GM10248 (cell line): Measurements from ENCODE around the gene KIR2DL3.
"Not testable (repeated sequence)": the region's sequence is repeated elsewhere in the genome, so short reads cannot be mapped to it uniquely, and the experiment has no call there.

Experiments
- CTCF ChIA-PET: fragments of 300-600 bp; sonication (Branson Sonifier 250); formaldehyde crosslinking; extraction: SDS; loops from one replicate; lab custom pipeline; 2021; ENCODE audit warnings: antibody characterized with exemption; lab: Yijun Ruan, JAX
- POLR2A ChIA-PET: fragments of 350-650 bp; sonication (Branson Sonifier 250); formaldehyde crosslinking; extraction: SDS; loops from one replicate; lab custom pipeline; 2020; ENCODE audit warnings: antibody characterized with exemption; lab: Yijun Ruan, JAX
- DNase-seq: peaks from one replicate; pipeline ENCODE4 v3.0.0; 2012; ENCODE audit errors: extremely low spot score
- TF ChIP-seq, protein P1 (sequence below): IDR thresholded peaks from 2 replicates; pipeline ENCODE4 v1.5.1; 2012; ENCODE audit warnings: mild to moderate bottlenecking, low read depth; ENCODE audit errors: extremely low read depth, missing control alignments, control extremely low read depth

The KIR2DL3 gene

DNA sequence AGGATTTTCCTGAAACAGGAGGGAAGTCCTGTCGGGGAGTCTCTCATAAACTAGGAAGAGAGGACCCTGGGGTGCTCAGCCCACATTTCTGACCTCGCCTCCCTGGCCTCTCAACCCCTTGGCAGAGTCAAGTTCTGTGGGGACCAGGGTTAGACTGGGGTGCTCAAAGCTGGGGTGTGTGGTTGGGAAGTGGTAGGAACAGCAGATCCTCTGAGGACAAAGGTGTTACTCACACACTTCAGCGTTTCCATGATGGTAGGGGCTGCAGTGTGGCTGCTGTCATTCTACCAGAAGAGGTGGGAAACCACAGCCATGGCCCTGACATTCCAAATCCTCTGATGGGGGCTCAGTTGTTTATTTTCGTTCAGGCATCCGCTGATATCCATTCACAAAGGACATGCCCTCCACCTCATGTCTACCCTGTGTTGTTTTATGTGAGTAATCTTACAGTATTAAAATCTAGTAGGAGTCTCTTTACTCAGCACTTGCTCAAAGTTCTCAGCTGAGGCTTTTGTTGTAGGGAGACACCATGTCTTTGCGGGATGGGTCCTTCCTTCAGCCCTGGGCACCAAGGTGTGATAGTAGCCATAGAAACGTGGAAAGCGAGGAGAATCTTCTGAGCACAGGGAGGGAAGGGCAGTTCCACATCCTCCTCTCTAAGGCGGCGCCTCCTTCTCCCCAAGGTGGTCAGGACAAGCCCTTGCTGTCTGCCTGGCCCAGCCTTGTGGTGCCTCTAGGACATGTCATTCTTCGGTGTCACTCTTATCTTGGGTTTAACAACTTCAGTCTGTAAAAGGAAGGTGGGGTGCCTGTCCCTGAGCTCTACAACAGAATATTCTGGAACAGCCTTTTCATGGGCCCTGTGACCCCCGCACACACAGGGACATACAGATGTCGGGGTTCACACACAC is 1.5 kb downstream of the KIR2DL3 start:
- no peak for DNase-seq
- CTCF ChIA-PET, result no interaction called here
- POLR2A ChIA-PET, result no interaction called here
- TF ChIP-seq, protein P1, sequence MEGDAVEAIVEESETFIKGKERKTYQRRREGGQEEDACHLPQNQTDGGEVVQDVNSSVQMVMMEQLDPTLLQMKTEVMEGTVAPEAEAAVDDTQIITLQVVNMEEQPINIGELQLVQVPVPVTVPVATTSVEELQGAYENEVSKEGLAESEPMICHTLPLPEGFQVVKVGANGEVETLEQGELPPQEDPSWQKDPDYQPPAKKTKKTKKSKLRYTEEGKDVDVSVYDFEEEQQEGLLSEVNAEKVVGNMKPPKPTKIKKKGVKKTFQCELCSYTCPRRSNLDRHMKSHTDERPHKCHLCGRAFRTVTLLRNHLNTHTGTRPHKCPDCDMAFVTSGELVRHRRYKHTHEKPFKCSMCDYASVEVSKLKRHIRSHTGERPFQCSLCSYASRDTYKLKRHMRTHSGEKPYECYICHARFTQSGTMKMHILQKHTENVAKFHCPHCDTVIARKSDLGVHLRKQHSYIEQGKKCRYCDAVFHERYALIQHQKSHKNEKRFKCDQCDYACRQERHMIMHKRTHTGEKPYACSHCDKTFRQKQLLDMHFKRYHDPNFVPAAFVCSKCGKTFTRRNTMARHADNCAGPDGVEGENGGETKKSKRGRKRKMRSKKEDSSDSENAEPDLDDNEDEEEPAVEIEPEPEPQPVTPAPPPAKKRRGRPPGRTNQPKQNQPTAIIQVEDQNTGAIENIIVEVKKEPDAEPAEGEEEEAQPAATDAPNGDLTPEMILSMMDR, result no peak

DNA sequence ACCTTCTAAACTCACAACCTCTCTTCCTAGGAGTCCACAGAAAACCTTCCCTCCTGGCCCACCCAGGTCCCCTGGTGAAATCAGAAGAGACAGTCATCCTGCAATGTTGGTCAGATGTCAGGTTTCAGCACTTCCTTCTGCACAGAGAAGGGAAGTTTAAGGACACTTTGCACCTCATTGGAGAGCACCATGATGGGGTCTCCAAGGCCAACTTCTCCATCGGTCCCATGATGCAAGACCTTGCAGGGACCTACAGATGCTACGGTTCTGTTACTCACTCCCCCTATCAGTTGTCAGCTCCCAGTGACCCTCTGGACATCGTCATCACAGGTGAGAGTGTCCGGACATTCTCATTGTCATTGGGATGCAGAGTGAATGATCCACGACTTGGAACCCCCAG is 3.6 kb downstream of the KIR2DL3 start:
- POLR2A ChIA-PET, CTCF ChIA-PET, DNase-seq: not testable (repeated sequence)

DNA sequence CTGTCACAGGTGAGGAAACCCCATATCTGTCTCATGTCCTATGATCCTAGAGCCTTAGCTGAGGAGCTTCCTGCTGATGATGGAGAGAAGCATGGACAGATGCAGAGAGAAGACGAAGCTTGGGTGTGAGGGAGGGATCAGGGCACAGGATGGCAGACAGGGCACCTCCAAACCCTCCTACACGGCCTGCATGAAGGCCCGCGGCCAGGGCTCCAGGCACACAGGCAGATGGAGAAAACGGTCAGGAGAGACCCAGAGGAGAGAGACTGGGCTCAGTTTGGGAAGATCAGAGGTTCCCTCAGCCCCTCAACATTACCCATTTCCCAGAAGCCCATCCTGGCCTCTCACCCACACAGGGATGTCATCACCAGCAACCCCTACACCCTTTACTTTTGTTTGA is 5.8 kb downstream of the KIR2DL3 start:
- CTCF ChIA-PET, POLR2A ChIA-PET, DNase-seq: not testable (repeated sequence)

DNA sequence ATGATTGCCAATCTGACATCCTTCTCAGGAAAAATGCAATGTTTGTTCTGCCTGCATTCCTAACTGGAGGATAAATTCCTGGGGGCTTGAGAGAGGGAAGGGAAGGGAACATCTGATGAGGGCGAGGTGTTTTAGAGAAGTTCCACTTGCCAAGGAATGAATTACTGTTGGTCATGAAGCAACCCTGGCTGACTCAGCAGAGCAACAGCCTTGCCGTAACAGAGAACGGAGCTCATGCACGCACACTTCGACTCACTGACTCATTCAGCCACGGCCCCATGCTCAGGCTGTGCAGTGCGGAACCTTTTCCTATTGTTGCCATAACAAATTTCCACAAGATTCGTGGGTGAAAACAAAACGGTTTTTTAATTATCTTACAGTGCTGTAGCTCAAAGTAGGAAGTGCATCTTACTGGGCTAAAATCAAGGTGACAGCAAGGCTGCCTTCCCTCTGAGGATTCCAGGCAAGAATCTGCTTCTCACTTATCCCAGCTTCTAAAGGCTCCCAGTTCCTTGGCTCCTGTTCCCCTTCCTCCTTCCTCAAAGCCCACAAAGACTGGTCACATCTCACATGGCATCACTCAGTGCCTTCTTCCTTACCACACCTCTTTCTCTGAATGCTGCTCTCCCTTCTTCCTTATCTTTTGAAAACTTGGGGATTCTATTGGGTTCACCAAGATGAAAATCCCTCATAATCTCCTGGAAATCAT is 9.5 kb downstream of the KIR2DL3 start:
- POLR2A ChIA-PET, DNase-seq, CTCF ChIA-PET: not testable (repeated sequence)

DNA sequence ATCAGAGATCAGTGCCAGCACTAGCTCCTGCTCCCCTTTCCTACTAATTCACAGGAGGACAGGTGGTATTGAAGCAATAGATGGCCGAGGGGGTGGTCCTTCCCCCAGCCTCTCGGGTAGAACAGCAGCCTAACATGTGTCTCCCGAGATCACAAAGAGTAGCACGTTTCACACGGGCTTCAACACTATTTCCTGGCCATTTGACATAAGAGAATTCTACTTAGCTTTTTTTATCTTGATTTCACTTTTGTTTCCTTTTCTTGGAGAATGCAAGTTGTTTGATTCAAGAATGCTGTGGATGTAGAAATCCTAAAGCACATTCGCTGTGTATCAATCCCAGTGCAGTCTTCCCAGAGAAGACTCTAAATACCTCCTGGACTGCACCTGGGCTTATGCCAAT is 12.0 kb downstream of the KIR2DL3 start:
- CTCF ChIA-PET, POLR2A ChIA-PET, DNase-seq: not testable (repeated sequence)

DNA sequence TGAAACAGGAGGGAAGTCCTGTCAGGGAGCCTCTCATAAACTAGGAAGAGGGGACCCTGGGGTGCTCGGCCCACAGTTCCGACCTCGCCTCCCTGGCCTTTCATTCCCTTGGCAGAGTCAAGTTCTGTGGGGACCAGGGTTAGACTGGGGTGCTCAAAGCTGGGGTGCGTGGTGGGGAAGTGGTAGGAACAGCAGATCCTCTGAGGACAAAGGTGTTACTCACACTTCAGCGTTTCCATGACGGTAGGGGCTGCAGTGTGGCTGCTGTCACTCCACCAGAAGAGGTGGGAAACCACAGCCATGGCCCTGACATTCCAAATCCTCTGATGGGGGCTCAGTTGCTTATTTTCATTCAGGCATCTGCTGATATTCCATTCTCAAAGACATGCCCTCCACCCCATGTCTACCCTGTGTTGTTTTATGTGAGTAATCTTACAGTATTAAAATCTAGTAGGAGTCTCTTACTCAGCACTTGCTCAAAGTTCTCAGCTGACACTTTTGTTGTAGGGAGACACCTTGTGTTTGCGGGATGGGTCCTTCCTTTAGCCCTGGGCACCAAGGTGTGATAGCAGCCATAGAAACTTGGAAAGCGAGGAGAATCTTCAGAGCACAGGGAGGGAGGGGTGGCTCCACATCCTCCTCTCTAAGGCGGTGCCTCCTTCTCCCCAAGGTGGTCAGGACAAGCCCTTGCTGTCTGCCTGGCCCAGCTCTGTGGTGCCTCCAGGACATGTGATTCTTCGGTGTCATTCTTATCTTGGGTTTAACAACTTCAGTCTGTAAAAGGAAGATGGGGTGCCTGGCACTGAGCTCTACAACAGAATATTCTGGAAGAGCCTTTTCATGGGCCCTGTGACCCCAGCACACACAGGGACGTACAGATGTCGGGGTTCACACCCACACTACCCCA is 18.1 kb downstream of the KIR2DL3 start:
- CTCF ChIA-PET, POLR2A ChIA-PET, DNase-seq: not testable (repeated sequence)

DNA sequence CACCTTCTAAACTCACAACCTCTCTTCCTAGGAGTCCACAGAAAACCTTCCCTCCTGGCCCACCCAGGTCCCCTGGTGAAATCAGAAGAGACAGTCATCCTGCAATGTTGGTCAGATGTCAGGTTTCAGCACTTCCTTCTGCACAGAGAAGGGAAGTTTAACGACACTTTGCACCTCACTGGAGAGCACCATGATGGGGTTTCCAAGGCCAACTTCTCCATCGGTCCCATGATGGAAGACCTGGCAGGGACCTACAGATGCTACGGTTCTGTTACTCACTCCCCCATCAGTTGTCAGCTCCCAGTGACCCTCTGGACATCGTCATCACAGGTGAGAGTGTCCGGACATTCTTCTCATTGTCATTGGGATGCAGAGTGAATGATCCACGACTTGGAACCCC is 20.3 kb downstream of the KIR2DL3 start:
- POLR2A ChIA-PET, DNase-seq, CTCF ChIA-PET: not testable (repeated sequence)

DNA sequence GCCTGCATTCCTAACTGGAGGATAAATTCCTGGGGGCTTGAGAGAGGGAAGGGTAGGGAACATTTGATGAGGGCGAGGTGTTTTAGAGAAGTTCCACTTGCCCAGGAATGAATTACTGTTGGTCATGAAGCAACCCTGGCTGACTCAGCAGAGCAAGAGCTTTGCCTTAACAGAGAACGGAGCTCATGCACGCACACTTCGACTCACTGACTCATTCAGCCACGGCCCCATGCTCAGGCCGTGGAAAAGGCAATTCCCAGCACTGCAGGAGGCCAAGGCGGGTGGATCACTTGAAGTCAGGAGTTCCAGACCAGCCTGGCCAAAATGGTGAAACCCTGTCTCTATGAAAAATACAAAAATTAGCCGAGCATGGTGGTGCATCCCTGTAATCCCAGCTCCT is 25.9 kb downstream of the KIR2DL3 start:
- CTCF ChIA-PET, POLR2A ChIA-PET, DNase-seq: not testable (repeated sequence)

DNA sequence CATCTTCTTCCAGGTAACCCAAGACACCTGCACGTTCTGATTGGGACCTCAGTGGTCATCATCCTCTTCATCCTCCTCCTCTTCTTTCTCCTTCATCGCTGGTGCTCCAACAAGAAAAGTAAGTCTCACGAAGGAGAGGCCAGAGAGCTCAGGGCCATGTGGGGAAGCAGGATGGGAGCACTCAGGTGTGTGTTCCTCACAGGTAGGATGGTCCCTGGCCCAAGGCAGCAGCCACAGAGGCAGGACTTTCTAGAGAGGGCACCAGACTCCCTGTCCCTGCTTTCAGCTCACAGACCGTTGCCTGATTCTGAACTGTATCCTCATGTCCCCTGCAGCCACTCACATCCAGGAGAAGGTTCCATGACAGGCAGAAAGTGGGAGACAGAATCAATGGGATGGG is 28.2 kb downstream of the KIR2DL3 start:
- CTCF ChIA-PET, POLR2A ChIA-PET, DNase-seq: not testable (repeated sequence)

DNA sequence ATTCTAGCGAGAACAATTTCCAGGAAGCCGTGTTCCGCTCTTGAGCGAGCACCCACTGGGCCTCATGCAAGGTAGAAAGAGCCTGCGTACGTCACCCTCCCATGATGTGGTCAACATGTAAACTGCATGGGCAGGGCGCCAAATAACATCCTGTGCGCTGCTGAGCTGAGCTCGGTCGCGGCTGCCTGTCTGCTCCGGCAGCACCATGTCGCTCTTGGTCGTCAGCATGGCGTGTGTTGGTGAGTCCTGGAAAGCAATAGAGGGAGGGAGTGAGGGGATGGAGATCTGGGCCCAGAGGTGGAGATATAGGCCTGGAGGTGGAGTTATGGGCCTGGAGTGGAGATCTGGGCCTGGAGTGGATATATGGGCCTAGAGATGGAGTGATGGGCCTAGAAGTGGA is 31.3 kb downstream of the KIR2DL3 start, which contains the start of gene KIR2DL1:
Gene KIR2DL1, plus strand, starts transcription at position 148 of the 400 bp plus-strand sequence. Its CDS starts 58 bp downstream, at position 206.
- DNase-seq, CTCF ChIA-PET, POLR2A ChIA-PET: not testable (repeated sequence)

DNA sequence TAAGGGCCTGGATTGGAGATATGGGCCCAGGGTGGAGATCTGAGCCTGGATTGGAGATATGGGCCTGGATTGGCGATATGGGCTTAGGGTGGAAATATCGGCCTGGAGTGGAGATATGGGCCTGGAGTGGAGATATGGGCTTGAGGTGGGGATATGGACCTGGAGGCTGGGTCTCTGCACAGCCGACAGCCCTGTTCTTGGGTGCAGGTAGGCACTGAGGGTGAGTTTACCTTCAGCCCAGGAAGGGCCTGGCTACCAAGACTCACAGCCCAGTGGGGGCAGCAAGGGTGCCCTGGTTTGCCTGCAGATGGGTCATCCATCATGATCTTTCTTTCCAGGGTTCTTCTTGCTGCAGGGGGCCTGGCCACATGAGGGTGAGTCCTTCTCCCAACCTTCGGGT is 32.2 kb downstream of the KIR2DL3 start:
- POLR2A ChIA-PET, CTCF ChIA-PET, DNase-seq: not testable (repeated sequence)

DNA sequence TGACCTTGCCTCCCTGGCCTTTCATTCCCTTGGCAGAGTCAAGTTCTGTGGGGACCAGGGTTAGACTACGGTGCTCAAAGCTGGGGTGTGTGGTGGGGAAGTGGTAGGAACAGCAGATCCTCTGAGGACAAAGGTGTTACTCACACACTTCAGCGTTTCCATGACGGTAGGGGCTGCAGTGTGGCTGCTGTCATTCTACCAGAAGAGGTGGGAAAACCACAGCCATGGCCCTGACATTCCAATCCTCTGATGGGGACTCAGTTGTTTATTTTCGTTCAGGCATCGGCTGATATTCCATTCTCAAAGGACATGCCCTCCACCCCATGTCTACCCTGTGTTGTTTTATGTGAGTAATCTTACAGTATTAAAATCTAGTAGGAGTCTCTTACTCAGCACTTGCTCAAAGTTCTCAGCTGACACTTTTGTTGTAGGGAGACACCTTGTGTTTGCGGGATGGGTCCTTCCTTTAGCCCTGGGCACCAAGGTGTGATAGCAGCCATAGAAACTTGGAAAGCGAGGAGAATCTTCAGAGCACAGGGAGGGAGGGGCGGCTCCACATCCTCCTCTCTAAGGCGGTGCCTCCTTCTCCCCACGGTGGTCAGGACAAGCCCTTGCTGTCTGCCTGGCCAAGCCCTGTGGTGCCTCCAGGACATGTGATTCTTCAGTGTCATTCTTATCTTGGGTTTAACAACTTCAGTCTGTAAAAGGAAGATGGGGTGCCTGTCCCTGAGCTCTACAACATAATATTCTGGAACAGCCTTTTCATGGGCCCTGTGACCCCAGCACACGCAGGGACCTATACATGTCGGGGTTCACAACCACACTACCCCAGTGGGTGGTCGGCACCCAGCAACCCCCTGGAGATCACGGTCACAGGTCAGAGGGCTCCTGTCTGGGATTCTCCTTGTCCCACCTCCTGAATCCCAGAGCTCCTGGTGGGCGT is 33.0 kb downstream of the KIR2DL3 start:
- DNase-seq, CTCF ChIA-PET, POLR2A ChIA-PET: not testable (repeated sequence)

DNA sequence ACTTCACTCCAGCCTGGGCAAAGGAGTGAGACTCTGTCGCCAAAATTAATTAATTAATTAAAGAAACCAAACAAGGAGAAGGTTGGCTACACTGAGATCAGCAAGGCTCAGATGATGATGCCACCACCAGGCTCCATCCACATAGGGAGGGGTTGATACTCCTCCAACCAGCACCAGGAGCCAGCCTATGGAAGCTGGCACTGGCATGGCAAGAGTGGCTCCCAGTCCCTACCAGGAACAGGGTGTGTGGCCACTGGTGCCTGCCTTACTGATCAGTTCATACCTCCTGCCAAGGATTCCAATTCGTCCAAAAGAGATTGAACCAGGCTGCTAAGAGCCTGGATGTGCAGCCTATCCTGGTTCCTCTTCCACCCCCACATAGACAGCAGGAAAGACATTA is 34.4 kb downstream of the KIR2DL3 start:
- CTCF ChIA-PET, POLR2A ChIA-PET, DNase-seq: not testable (repeated sequence)

DNA sequence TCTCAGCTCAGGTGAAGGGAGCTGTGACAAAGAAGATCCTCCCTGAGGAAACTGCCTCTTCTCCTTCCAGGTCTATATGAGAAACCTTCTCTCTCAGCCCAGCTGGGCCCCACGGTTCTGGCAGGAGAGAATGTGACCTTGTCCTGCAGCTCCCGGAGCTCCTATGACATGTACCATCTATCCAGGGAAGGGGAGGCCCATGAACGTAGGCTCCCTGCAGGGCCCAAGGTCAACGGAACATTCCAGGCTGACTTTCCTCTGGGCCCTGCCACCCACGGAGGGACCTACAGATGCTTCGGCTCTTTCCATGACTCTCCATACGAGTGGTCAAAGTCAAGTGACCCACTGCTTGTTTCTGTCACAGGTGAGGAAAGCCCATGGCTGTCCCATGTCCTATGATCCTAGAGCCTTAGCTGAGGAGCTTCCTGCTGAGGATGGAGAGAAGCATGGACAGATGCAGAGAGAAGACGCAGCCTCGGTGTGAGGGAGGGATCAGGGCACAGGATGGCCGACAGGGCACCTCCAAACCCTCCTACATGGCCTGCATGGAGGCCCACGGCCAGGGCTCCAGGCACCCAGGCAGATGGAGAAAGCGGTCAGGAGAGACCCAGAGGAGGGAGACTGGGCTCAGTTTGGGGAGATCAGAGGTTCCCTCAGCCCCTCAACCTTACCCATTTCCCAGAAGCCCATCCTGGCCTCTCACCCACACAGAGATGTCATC is 36.9 kb downstream of the KIR2DL3 start:
- DNase-seq, POLR2A ChIA-PET, CTCF ChIA-PET: not testable (repeated sequence)

DNA sequence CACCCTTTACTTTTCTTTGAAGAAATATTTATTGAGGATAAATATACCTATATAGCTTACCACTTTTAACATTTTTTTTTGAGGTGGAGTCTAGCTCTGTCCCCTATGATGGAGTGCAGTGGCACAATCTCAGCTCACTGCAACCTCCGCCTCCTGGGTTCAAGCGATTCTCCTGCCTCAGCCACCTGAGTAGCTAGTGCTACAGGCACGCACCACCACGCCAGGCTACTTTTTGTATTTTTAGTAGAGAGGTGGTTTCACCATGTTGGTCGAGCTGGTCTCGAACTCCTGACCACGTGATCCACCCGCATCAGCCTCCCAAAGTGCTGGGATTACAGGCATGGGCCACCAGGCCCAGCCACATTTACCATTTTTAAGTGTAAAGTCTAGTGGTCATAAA is 37.5 kb downstream of the KIR2DL3 start:
- DNase-seq, CTCF ChIA-PET, POLR2A ChIA-PET: not testable (repeated sequence)
